ENCODE data around the gene ITPRIPL1. TPM values are rescaled to one million over a fixed set of nuclear protein-coding genes. Genes with fewer than 3 reads are reported as not detected.
A peak's percentile ranks its signal among the peaks of the same experiment; 100 is the strongest.

Gene ITPRIPL1
- total and polyA plus RNA-seq, 9 donors = 2.5 to 5.3 (median 4.0) TPM

DNA sequence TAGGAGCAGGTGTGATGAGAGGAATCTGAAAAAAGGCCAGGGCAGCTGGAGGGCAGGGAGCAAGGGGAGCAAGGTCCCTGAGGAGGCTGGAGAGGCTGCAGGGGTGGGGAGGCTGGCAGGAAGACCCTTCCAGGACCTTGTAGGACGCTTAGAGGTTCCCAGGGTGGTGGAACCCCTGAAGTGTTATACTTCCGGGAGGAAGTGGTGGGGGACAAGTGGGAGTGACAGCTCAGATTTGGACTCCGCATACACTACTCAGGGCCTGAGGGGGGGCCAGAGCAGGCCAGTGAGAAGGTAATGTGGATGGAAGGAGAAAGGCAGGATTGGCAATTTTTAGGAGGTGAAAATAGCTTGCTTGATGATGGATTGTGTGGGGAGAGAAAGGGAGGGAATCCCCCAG, 8.6 kb downstream of the ITPRIPL1 start:
- Histone ChIP-seq H3K4me1 (ENCODE audit: control insufficient read depth, insufficient read depth, low read length) (peaks cover 18% of the 10 kb centered on the region), H3K27me3 (ENCODE audit: control insufficient read depth, insufficient read depth, low read length) (no peaks in the 10 kb centered on the region), H3K36me3 (ENCODE audit: control insufficient read depth, insufficient read depth, low read length) (peaks cover 2% of the 10 kb centered on the region), H3K9me3 (replicated peaks; ENCODE audit: control insufficient read depth, low read depth, low read length) (no peaks in the 10 kb centered on the region), H3K4me3 (ENCODE audit: low read length) (no peak overlapping the region), H3K27ac (ENCODE audit: low read length) (no peak overlapping the region)
- DNase-seq = no peak
- WGBS (ENCODE audit: insufficient coverage) = 97% methylated on average over 3 of the region's 3 CpGs

DNA sequence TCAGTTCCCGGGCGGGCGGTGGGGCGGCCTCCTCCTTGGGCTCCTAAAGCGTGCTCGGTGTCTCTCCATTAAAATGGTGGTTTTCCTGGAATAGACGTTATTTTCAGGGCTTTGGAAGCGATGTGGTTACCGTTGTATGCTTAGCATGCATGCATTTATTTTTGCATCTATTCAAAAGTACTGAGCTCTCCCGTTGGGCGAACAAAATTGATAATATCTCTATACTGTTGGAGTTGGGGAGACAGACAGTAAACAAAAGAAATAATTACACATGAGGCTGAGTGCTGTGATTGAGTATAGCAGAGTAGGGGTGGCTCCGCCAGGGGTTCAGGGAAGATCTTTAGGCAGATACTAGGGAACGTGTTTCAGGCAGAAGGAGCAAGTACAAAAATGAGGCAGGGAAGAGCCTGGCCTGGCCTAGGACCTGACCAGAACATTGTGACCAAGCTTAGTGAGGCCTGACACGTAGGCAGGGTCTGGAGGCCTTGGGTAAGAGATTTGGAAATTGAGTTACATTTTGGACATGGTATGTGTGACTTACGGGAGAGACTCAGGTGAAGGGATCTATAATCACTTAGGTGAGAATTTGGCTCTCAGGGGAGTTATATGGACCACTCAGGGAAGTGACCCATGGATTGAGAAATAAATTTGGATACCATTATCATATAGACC, 11.1 kb downstream of the ITPRIPL1 start:
- Histone ChIP-seq H3K9me3 (replicated peaks; ENCODE audit: control insufficient read depth, low read depth, low read length) (no peaks in the 10 kb centered on the region), H3K4me1 (ENCODE audit: control insufficient read depth, insufficient read depth, low read length) (peaks cover 16% of the 10 kb centered on the region), H3K36me3 (ENCODE audit: control insufficient read depth, insufficient read depth, low read length) (peaks cover 2% of the 10 kb centered on the region), H3K27me3 (ENCODE audit: control insufficient read depth, insufficient read depth, low read length) (no peaks in the 10 kb centered on the region), H3K4me3 (ENCODE audit: low read length) (peak overlapping the region; percentile 93), H3K27ac (ENCODE audit: low read length) (peak overlapping the region; percentile 29)
- 6% methylated on average over 8 of the region's 15 CpGs for WGBS (ENCODE audit: insufficient coverage)
- DNase-seq = no peak

DNA sequence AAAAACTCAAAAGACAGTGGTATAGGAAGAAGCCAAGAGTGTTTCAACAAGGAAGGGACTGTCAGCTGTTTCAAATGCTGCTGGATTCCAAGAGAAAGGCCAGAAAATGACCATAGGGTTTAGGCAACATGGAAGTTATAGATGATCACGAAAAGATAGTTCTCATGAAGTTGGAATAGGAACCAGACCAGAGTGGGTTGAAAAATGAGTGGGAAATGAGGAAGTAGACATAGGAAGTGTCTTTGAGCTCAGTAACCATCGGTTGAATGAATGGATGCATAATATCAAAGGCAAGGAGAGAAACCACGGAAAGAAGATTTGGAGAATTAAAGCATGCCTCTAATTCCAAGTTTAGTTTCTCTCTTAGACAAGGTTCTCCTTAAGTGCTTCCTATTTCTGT, 11.8 kb downstream of the ITPRIPL1 start:
- DNase-seq = no peak
- Histone ChIP-seq H3K4me3 (ENCODE audit: low read length) (no peak overlapping the region), H3K27ac (ENCODE audit: low read length) (no peak overlapping the region), H3K4me1 (ENCODE audit: control insufficient read depth, insufficient read depth, low read length) (peaks cover 16% of the 10 kb centered on the region), H3K9me3 (replicated peaks; ENCODE audit: control insufficient read depth, low read depth, low read length) (no peaks in the 10 kb centered on the region), H3K27me3 (ENCODE audit: control insufficient read depth, insufficient read depth, low read length) (no peaks in the 10 kb centered on the region), H3K36me3 (ENCODE audit: control insufficient read depth, insufficient read depth, low read length) (peaks cover 2% of the 10 kb centered on the region)
- 67% methylated on average over 1 of the region's 3 CpGs for WGBS (ENCODE audit: insufficient coverage)

DNA sequence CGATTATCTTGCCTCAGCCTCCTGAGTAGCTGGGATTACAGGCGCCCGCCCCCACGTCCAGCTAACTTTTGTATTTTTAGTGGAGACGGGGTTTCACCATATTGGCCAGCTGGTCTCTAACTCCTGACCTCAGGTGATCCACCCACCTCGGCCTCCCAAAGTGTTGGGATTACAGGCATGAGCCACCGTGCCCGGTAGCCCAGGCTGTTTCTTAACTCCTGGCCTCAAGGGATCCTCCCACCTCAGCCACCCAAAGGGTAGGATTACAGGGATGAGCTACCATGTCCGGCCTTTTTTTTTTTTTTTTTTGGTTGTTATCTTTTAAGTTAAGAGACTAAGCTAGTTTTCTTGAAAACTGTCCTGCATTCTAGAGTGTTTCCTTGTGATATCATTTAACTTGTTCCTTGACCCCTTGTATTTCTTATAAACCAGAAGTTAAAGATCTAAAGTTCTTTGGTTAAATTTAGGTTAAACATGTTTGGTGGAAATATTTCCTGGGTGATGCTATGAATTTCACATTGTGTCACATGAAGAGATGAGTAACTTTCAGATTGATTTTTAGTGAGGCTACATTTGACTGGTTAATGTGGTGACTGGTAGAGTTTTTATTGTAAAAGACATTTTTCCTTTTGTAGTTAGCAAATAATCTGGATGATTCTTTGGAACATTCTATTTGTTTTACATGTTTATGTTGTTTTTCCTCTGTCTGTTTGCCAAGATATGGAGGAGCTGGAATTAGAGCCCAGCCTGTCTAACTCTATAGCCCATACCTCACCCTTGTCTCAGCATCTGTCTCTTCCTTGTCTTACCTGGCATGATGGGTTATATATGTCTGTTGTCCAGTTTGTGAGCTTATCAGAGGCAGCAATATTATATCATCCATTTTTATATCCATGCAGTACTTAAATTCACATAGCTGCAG, 15.6 kb downstream of the ITPRIPL1 start:
- WGBS (ENCODE audit: insufficient coverage) = 93% methylated on average over 6 of the region's 9 CpGs
- Histone ChIP-seq H3K27me3 (ENCODE audit: control insufficient read depth, insufficient read depth, low read length) (no peaks in the 10 kb centered on the region), H3K27ac (ENCODE audit: low read length) (no peak overlapping the region), H3K4me3 (ENCODE audit: low read length) (no peak overlapping the region), H3K36me3 (ENCODE audit: control insufficient read depth, insufficient read depth, low read length) (peaks cover 14% of the 10 kb centered on the region), H3K4me1 (ENCODE audit: control insufficient read depth, insufficient read depth, low read length) (peaks cover 8% of the 10 kb centered on the region), H3K9me3 (replicated peaks; ENCODE audit: control insufficient read depth, low read depth, low read length) (no peaks in the 10 kb centered on the region)
- DNase-seq = no peak

DNA sequence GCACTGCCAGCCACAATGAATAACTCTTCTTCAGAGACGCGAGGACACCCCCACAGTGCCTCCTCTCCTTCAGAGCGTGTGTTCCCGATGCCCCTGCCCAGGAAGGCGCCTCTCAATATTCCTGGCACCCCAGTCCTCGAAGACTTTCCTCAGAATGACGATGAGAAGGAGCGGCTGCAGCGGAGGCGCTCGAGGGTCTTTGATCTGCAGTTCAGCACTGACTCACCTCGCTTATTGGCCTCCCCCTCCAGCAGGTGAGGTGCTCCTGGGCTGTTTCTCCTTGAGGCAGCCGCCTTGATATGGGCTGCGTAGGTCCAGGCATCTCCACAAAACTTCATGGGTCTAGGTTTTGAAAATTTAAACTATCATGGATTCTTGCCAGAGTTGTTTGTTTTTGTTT, 16.5 kb downstream of the ITPRIPL1 start:
- DNase-seq = no peak
- WGBS (ENCODE audit: insufficient coverage) = 96% methylated on average over 12 of the region's 14 CpGs
- Histone ChIP-seq H3K36me3 (ENCODE audit: control insufficient read depth, insufficient read depth, low read length) (peaks cover 14% of the 10 kb centered on the region), H3K27ac (ENCODE audit: low read length) (no peak overlapping the region), H3K4me3 (ENCODE audit: low read length) (no peak overlapping the region), H3K27me3 (ENCODE audit: control insufficient read depth, insufficient read depth, low read length) (no peaks in the 10 kb centered on the region), H3K4me1 (ENCODE audit: control insufficient read depth, insufficient read depth, low read length) (peaks cover 1% of the 10 kb centered on the region), H3K9me3 (replicated peaks; ENCODE audit: control insufficient read depth, low read depth, low read length) (no peaks in the 10 kb centered on the region)

- 83% methylated on average over 2 of the region's 6 CpGs for WGBS (ENCODE audit: insufficient coverage)
- no peaks in the 10 kb centered on the region for H3K4me1 ChIP-seq (ENCODE audit: control insufficient read depth, insufficient read depth, low read length)
- DNase-seq = no peak
- no peak overlapping the region for H3K27ac ChIP-seq (ENCODE audit: low read length)
- H3K27me3 ChIP-seq (ENCODE audit: control insufficient read depth, insufficient read depth, low read length) = no peaks in the 10 kb centered on the region
- H3K4me3 ChIP-seq (ENCODE audit: low read length) = no peak overlapping the region
- H3K36me3 ChIP-seq (ENCODE audit: control insufficient read depth, insufficient read depth, low read length) = peaks cover 14% of the 10 kb centered on the region
- H3K9me3 ChIP-seq (replicated peaks; ENCODE audit: control insufficient read depth, low read depth, low read length) = no peaks in the 10 kb centered on the region
These were observed 17.0 kb downstream of the ITPRIPL1 start for GRCh38 chr2:96342085-96342484.

DNA sequence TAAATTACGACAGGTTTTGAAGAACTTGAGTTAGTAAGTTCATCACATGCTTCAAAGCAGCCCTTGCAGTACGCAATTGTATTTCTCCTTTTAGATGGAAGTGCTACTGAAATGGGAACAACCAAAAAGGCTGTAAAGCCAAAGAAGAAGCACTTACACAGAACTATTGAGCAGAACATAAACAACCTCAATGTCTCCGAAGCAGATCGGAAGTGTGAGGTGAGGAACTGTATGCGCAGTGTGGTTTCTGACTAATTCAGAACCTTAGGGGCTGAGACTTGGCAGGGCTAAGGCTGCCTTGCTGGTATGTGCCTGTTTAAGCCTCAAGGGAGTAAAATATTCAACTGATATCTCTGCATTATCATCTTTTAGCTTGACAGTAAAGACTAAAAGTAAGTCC, 18.9 kb downstream of the ITPRIPL1 start:
- Histone ChIP-seq H3K36me3 (ENCODE audit: control insufficient read depth, insufficient read depth, low read length) (peaks cover 16% of the 10 kb centered on the region), H3K27ac (ENCODE audit: low read length) (no peak overlapping the region), H3K4me3 (ENCODE audit: low read length) (no peak overlapping the region), H3K9me3 (replicated peaks; ENCODE audit: control insufficient read depth, low read depth, low read length) (no peaks in the 10 kb centered on the region), H3K27me3 (ENCODE audit: control insufficient read depth, insufficient read depth, low read length) (no peaks in the 10 kb centered on the region), H3K4me1 (ENCODE audit: control insufficient read depth, insufficient read depth, low read length) (no peaks in the 10 kb centered on the region)
- WGBS (ENCODE audit: insufficient coverage) = no CpG with 5 or more reads among the region's 5 CpGs
- no peak for DNase-seq

DNA sequence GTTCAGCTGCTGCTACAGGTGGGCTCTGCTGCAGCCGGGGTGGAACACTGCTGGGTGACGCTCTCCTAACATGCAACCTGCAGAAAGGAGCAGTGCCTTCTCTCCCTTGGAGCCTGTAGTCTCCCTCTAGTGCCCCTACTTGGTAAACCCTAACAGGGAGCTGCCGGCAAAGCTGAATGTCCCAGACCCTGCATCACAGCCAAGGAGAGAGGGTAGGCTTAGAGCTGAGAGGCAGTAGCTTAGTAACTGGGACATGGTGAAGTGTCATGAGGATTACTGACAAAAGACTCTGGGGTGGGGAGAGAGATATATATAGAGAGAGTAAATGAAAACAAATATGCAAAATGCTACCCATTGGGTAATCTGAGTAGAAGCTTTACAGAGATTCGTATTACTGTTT, 20.3 kb downstream of the ITPRIPL1 start:
- no peaks in the 10 kb centered on the region for H3K27me3 ChIP-seq (ENCODE audit: control insufficient read depth, insufficient read depth, low read length)
- no peak for DNase-seq
- H3K4me1 ChIP-seq (ENCODE audit: control insufficient read depth, insufficient read depth, low read length) = peaks cover under 1% of the 10 kb centered on the region
- H3K27ac ChIP-seq (ENCODE audit: low read length) = no peak overlapping the region
- no peaks in the 10 kb centered on the region for H3K9me3 ChIP-seq (replicated peaks; ENCODE audit: control insufficient read depth, low read depth, low read length)
- peaks cover 25% of the 10 kb centered on the region for H3K36me3 ChIP-seq (ENCODE audit: control insufficient read depth, insufficient read depth, low read length)
- WGBS (ENCODE audit: insufficient coverage) = 88% methylated on average over 3 of the region's 4 CpGs
- no peak overlapping the region for H3K4me3 ChIP-seq (ENCODE audit: low read length)

DNA sequence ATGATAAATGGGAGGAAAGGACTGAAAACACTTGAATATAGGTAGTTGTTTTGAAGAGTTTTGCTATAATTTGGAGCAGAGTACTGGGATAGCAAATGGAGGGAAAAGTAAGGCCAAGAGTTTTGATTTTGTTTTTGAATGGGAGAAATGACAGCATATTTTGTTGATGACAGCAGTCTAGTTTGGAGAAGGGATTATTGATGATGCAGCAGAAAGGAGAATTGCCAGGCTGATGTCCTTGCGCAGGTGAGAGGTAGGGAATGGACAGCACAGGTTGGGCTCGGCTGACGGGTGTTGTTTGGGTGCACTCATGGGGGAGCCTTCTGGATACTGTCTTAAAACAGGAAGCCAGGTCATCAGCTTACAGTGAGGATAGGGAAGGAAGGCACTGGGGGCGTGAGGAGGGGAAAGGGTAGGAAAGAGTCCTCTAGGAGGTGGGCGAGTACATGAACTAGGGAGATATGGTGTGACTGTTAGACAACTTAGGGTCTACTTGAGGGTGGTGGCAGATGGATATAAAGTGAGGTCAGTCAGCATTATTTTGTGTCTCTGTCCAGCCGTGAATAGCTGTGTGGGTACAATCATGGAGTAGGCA, 20.8 kb downstream of the ITPRIPL1 start:
- 92% methylated on average over 6 of the region's 6 CpGs for WGBS (ENCODE audit: insufficient coverage)
- Histone ChIP-seq H3K36me3 (ENCODE audit: control insufficient read depth, insufficient read depth, low read length) (peaks cover 29% of the 10 kb centered on the region), H3K4me3 (ENCODE audit: low read length) (no peak overlapping the region), H3K27me3 (ENCODE audit: control insufficient read depth, insufficient read depth, low read length) (no peaks in the 10 kb centered on the region), H3K4me1 (ENCODE audit: control insufficient read depth, insufficient read depth, low read length) (peaks cover 4% of the 10 kb centered on the region), H3K9me3 (replicated peaks; ENCODE audit: control insufficient read depth, low read depth, low read length) (no peaks in the 10 kb centered on the region), H3K27ac (ENCODE audit: low read length) (no peak overlapping the region)
- no peak for DNase-seq

- H3K27ac ChIP-seq (ENCODE audit: low read length) = no peak overlapping the region
- no peaks in the 10 kb centered on the region for H3K27me3 ChIP-seq (ENCODE audit: control insufficient read depth, insufficient read depth, low read length)
- peaks cover 8% of the 10 kb centered on the region for H3K4me1 ChIP-seq (ENCODE audit: control insufficient read depth, insufficient read depth, low read length)
- 83% methylated on average over 1 of the region's 1 CpG for whole genome bisulfite sequencing (ENCODE audit: insufficient coverage)
- H3K9me3 ChIP-seq (replicated peaks; ENCODE audit: control insufficient read depth, low read depth, low read length) = no peaks in the 10 kb centered on the region
- DNase-seq = no peak
- H3K4me3 ChIP-seq (ENCODE audit: low read length) = no peak overlapping the region
- peaks cover 30% of the 10 kb centered on the region for H3K36me3 ChIP-seq (ENCODE audit: control insufficient read depth, insufficient read depth, low read length)
These were observed 22.3 kb downstream of the ITPRIPL1 start for GRCh38 chr2:96347395-96347794.

All from muscle of leg (tissue), 11 donors.